Hepatocyte (in vitro differentiated cells): ENCODE results near the gene PRSS56. TPM values are rescaled to one million over a fixed set of nuclear protein-coding genes. Genes with fewer than 3 reads are reported as not detected.

Experiments used
- DNase-seq: peaks from one replicate; pipeline ENCODE4 v3.0.0-alpha.2; 2016; ENCODE audit warnings: low spot score
- H2AFZ ChIP-seq: fragments of 200-600 bp; sonication (generic); 2 replicates; pipeline ENCODE4 v1.6.0; 2016; ENCODE audit warnings: antibody characterized with exemption, mild to moderate bottlenecking
- H3K27ac ChIP-seq: fragments of 200-600 bp; sonication (generic); 2 replicates; pipeline ENCODE4 v1.5.1; 2016; ENCODE audit warnings: mild to moderate bottlenecking
- H3K27me3 ChIP-seq: fragments of 200-600 bp; sonication (generic); 2 replicates; pipeline ENCODE4 v1.6.1; 2016
- H3K36me3 ChIP-seq: fragments of 200-600 bp; sonication (generic); replicated peaks from 2 replicates; pipeline ENCODE4 v1.5.1; 2016; ENCODE audit warnings: low read depth; ENCODE audit not compliant: insufficient read depth
- H3K4me1 ChIP-seq: fragments of 200-600 bp; sonication (generic); 2 replicates; pipeline ENCODE4 v1.5.1; 2016; ENCODE audit warnings: mild to moderate bottlenecking, moderate library complexity; ENCODE audit not compliant: insufficient read depth
- H3K4me2 ChIP-seq: fragments of 200-600 bp; sonication (generic); 2 replicates; pipeline ENCODE4 v1.6.0; 2016
- H3K4me3 ChIP-seq: fragments of 200-600 bp; sonication (generic); 2 replicates; pipeline ENCODE4 v1.5.1; 2016; ENCODE audit warnings: mild to moderate bottlenecking
- H3K79me2 ChIP-seq: fragments of 200-600 bp; sonication (generic); 2 replicates; pipeline ENCODE4 v1.6.0; 2017; ENCODE audit warnings: mild to moderate bottlenecking
- H3K9me2 ChIP-seq: fragments of 200-600 bp; sonication (generic); replicated peaks from 2 replicates; pipeline ENCODE4 v1.6.0; 2017; ENCODE audit warnings: mild to moderate bottlenecking; ENCODE audit not compliant: insufficient read depth
- H3K9me3 ChIP-seq: fragments of 200-600 bp; sonication (generic); 2 replicates; pipeline ENCODE4 v1.5.1; 2016; ENCODE audit warnings: low read depth, mild to moderate bottlenecking
- H4K20me1 ChIP-seq: fragments of 200-600 bp; sonication (generic); 2 replicates; pipeline ENCODE4 v1.6.0; 2016; ENCODE audit warnings: mild to moderate bottlenecking; ENCODE audit not compliant: insufficient read depth, poor library complexity, severe bottlenecking
- CTCF ChIP-seq: fragments of 200-600 bp; sonication (generic); IDR thresholded peaks from 2 replicates; pipeline ENCODE4 v1.5.1; 2016; ENCODE audit warnings: antibody characterized with exemption, mild to moderate bottlenecking; ENCODE audit not compliant: poor library complexity
- EZH2 ChIP-seq: fragments of 200-600 bp; sonication (generic); IDR thresholded peaks from 2 replicates; pipeline ENCODE4 v1.6.1; 2016; ENCODE audit warnings: antibody characterized with exemption, mild to moderate bottlenecking, borderline replicate concordance
- EZH2phosphoT487 ChIP-seq: fragments of 200-600 bp; sonication (generic); IDR thresholded peaks from one replicate; pipeline ENCODE4 v1.6.1; 2018; ENCODE audit warnings: antibody characterized with exemption, mild to moderate bottlenecking, low read depth, moderate library complexity; ENCODE audit not compliant: unreplicated experiment, severe bottlenecking
- WGBS: methylation state at CpG from one replicate; pipeline ENCODE4 v1.1.6; 2016; ENCODE audit warnings: low lambda C conversion rate; ENCODE audit errors: missing lambda C conversion rate; 5-methylcytosine and 5-hydroxymethylcytosine counted together
- polyA plus RNA-seq: library from polyadenylated mRNA; unstranded; fragments of >200 nt; fragmentation: Nextera tagmentation; extraction: Ambion mirVana; gene quantifications from 2 replicates; pipeline ENCODE4 v1.2.1, GENCODE V29; 2016
- total RNA-seq: library from RNA; depleted of rRNA; stranded (reverse); fragments of >200 nt; gene quantifications from 2 replicates; pipeline ENCODE4 v1.2.3, GENCODE V29; 2014

The PRSS56 gene
- total and polyA plus RNA-seq, 2 experiments from 2014 or later, result not detected

DNA sequence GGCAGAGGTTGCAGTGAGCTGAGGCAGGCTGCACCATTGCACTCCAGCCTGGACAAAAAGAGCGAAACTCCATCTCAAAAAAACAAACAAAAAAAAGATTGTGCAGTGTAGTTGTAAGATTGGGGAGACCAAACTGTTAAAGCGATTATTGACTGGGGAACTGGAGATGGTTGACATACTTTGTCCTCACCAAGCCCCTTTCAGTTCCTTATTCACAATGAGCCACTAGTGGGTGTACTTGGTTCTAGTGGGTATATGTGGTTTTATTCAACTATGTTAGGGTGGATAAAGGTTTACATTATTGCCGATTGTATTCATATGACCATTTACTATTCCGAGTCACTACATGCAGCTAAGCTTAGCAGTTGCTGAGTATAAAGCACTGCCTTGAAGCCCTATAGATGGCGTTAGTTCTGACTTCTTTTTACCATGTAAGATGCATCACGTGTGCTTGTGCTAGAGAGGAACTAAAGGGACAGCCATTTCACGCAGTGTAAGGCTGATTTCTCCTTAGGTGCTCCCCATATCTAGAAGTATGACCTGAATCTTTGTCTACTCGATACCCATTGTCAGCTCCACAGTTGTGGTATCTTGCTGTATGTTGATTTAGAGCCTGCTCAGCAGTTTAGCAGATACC, 42.4 kb downstream of the PRSS56 start:
- WGBS, result 85% methylated on average over 8 of the region's 8 CpGs
- no peaks in the 10 kb centered on the region for H3K4me1 ChIP-seq
- H3K9me3 ChIP-seq, result no peaks in the 10 kb centered on the region
- no peaks in the 10 kb centered on the region for H3K79me2 ChIP-seq
- no peaks in the 10 kb centered on the region for H3K27me3 ChIP-seq
- H4K20me1 ChIP-seq, result no peaks in the 10 kb centered on the region
- no peak for DNase-seq
- H3K4me3 ChIP-seq, result no peak overlapping the region
- H3K36me3 ChIP-seq, result no peaks in the 10 kb centered on the region
- no peak overlapping the region for H3K4me2 ChIP-seq
- H3K27ac ChIP-seq, result no peak overlapping the region
- TF ChIP-seq EZH2phosphoT487 (no peak), CTCF (no peak), EZH2 (no peak)
- H2AFZ ChIP-seq, result no peak overlapping the region
- H3K9me2 ChIP-seq, result no peaks in the 10 kb centered on the region

DNA sequence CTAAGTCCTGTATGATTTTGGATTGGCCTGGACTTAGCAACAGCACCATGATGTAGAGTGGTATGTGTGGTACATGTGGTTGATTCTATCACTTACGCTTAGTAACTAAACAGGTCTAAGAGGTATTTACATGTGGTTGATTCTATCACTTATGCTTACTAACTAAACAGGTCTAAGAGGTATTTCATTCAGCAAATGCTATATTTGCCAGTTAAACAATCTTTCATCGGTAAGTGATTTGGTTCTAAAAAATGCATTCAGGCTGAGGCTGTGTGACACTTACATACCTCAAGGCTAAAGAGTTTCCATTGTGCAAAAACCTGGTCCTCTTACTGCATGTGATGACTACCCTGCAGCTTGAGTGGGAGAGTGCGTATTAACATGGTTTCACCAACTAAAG, 43.4 kb downstream of the PRSS56 start:
- no peaks in the 10 kb centered on the region for H3K27me3 ChIP-seq
- no peaks in the 10 kb centered on the region for H3K4me1 ChIP-seq
- H3K4me3 ChIP-seq, result no peak overlapping the region
- H3K9me3 ChIP-seq, result no peaks in the 10 kb centered on the region
- no peak overlapping the region for H3K27ac ChIP-seq
- DNase-seq, result no peak
- no peaks in the 10 kb centered on the region for H4K20me1 ChIP-seq
- no peaks in the 10 kb centered on the region for H3K79me2 ChIP-seq
- H3K4me2 ChIP-seq, result no peak overlapping the region
- TF ChIP-seq EZH2phosphoT487 (no peak), EZH2 (no peak), CTCF (no peak)
- H3K36me3 ChIP-seq, result no peaks in the 10 kb centered on the region
- no peak overlapping the region for H2AFZ ChIP-seq
- H3K9me2 ChIP-seq, result no peaks in the 10 kb centered on the region
- WGBS, result 51% methylated on average over 3 of the region's 3 CpGs

DNA sequence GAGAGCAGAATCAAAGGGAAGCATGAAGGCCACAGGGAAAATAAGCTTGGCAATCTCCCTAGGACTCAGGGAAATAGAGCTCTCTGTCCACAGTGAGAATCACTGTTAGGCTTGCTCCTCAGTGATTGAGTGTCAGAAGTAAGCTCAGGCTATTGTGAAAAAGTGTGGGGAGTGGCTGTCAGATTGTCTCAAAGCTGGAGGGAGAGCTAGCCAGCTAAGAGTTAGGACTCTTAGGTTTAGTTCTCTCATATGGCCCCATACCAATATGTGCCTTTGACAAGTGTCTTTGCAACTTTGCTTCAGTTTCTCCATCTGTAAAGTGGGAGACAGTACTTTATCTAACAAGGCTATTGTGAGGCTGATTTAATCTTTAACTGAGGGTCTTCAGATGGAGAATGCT, 47.5 kb downstream of the PRSS56 start:
- H2AFZ ChIP-seq, result no peak overlapping the region
- H3K4me1 ChIP-seq, result no peaks in the 10 kb centered on the region
- no peak overlapping the region for H3K27ac ChIP-seq
- no peak for TF ChIP-seq CTCF
- no peak for TF ChIP-seq EZH2
- no peak for TF ChIP-seq EZH2phosphoT487
- DNase-seq, result no peak
- no peaks in the 10 kb centered on the region for H3K79me2 ChIP-seq
- H3K4me2 ChIP-seq, result no peak overlapping the region
- no peaks in the 10 kb centered on the region for H3K9me3 ChIP-seq
- H4K20me1 ChIP-seq, result no peaks in the 10 kb centered on the region
- H3K4me3 ChIP-seq, result no peak overlapping the region
- H3K36me3 ChIP-seq, result no peaks in the 10 kb centered on the region
- H3K9me2 ChIP-seq, result no peaks in the 10 kb centered on the region
- no peaks in the 10 kb centered on the region for H3K27me3 ChIP-seq

- H3K79me2 ChIP-seq, result no peaks in the 10 kb centered on the region
- H2AFZ ChIP-seq, result no peak overlapping the region
- no peak overlapping the region for H3K4me3 ChIP-seq
- H3K9me3 ChIP-seq, result no peaks in the 10 kb centered on the region
- no peak overlapping the region for H3K27ac ChIP-seq
- 88% methylated on average over 5 of the region's 5 CpGs for WGBS
- no peak for DNase-seq
- no peaks in the 10 kb centered on the region for H4K20me1 ChIP-seq
- H3K4me2 ChIP-seq, result no peak overlapping the region
- H3K9me2 ChIP-seq, result no peaks in the 10 kb centered on the region
- TF ChIP-seq EZH2phosphoT487 (no peak), EZH2 (no peak), CTCF (no peak)
- no peaks in the 10 kb centered on the region for H3K27me3 ChIP-seq
- no peaks in the 10 kb centered on the region for H3K36me3 ChIP-seq
- no peaks in the 10 kb centered on the region for H3K4me1 ChIP-seq
These were observed 48.0 kb downstream of the PRSS56 start for GRCh38 chr2:232568161-232568560.
